GM18867 (cell line): ENCODE measurements around the gene MAMDC2.
A peak's percentile ranks its signal among the peaks of the same experiment; 100 is the strongest.

ENCODE experiments used
- ATAC-seq: cut with Tn5 transposase; IDR thresholded peaks from one replicate; pipeline ENCODE4 v1.9.1; 2021; ENCODE audit warnings: mild to moderate bottlenecking, moderate library complexity; ENCODE audit not compliant: unreplicated experiment

The MAMDC2 gene

DNA sequence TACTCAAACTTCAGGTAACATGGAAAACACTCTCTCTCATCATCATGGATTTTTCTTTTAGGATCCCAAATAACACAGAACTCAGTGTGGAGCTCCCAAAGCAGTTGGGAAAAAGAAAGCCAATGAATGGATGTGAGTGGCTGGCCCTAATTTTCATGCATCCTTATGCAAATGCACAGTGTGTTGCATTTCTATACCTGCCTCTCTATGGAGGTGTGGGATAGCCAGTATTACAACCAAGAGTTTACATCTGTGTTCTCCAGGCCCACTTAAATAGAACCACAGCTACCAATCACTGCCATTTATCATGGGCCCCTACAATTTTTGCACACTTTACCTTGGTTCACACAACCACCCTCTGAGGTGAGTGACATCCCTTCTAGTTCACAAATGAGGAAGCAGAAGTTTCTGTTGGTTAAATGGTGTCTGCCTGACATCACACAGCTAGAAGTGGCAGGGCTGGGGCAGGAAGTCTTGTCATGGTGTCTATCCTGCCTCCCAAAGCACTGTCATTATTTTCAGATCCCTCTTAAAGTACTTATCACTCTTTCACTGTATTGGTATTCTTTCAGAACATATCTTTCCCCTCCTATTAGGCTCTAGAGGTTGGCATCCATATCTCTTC lies 17.3 kb downstream of the MAMDC2 start:
- peak; percentile 100 for ATAC-seq

DNA sequence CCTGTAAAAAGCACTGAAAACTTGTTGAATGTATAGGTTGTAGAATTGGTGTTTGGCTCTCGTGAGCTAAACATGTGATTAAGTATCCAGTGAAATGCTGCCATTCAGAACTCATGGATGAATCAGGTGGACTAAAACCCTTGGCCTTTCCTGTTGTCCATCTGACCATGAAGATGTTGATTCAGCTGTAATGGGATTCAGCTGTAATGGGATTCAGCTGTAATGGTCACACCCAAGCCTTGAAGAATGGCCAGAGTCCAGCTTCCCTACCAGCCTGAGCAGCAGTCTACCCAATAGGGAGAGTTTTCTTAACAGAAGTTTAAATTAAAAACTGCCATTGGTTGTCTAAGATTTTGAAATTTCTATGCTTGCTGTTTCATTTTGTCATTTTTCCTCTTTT lies 18.1 kb downstream of the MAMDC2 start:
- ATAC-seq = no peak

DNA sequence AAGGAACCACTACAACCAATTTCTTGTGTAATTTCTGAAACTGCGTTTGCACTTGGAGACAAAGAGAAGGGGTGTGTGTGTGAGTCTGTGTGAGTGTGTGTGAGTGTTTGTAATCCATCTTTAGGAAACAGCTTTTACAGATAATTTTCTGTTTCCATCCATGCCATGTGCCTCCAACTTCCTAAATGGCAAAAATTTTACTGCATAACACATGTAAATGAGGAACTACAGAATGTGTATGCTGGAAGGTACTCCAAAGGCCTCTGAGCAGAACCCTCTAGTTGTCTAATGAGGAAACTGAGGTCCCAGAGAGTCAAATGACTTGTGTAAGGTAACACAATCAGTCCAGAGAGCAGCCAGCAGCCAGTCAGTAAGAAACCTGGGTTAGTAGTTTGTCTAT lies 20.8 kb downstream of the MAMDC2 start:
- no peak for ATAC-seq

DNA sequence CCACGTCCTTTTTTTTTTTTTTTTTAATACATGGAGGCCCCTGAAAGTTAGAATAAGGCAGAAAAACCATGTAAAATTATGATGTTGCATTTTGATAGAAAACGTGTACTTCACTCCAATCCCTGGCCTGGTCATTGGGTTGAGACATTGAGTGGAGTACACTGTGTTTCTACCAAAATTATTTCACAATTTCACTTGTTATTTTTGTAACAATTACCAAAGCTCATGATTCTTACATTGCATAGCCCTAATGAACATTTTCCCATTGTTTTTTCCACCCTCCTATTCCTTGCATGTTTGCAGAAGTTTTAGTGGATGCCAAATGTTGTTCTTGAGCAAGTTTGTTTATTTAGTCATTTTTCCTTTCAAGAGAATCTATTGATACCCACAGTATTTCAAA lies 21.9 kb downstream of the MAMDC2 start:
- no peak for ATAC-seq

DNA sequence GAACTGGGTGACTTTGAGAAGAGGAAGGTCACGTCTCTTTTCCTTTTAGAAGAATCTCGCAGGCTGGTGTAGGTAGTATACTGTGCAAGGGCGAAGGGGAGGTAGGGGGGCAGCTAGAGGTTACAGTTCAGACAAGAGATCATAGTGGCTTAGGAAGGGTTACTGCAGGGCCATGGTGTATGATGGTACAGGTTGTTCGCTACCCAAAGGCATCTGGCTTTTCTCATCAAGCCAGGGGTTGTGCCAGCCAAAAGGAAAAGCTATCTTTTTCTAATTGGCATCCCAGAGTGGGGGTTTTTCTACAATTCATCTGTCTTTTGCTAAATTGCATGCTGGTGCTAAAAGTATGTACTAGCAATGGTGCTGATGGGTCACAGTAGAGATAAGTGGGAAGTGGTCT lies 22.8 kb downstream of the MAMDC2 start:
- ATAC-seq = no peak

- no peak for ATAC-seq
Measured at GRCh38 chr9:70066874-70067273, 23.2 kb downstream of the MAMDC2 start.

DNA sequence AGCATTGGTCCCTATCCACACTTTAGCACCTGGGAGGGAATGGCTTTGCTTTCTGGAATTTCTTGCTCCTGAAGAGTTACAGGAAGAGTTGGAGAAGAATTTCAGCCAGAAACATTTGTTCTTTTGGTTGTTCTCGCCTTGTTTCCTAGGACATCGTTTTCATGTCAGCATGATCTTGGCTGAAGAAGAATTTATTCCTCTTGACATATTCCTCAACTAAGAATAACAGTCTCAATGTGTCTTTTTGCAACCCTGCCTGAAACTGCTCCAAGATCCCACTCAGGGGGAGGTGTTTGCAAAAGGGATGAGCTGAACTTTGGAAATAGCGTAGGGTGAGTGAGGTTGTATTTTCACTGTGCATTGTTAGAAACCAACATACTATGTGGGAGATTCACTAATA lies 26.1 kb downstream of the MAMDC2 start:
- no peak for ATAC-seq

DNA sequence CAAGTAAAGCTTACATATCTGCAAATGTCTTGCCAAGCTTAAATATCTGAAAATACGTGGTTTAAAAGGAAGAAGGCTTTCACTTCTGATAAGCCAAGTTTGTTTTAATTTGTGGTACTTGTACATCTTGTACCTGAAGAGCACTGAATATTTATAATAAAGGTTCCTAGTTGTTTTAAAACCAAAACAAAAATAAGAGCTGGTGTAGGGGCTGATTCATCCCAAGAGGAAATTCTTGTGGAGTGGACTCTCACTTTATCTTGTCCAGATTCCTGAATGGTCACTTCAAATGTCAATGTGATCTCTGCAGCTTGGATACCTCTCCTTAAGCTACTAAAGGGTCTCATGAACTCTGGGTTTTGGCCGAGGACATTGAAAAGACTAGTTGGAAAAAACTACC lies 29.5 kb downstream of the MAMDC2 start:
- ATAC-seq = no peak

GRCh38 chr9:70073756-70074155 lies 30.1 kb downstream of the MAMDC2 start:
- no peak for ATAC-seq

DNA sequence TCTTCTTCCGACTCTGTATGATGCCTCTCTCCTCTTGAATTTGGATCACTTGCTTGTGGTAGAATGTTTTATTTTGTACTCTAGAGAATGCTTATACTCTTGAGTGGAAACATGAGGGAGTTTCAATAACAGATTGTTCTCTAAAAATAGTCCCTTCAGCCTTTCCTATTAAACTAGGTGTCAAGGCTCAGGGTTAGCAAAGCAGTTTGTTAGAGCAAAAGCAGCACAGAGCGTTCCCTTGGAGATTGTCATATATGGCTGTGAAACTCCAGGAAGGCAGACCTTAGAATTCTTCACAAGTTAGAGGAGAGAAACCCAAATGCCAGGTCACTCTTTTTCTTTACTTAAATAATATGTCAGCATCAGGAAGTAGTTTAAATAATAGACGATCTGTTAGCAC lies 33.0 kb downstream of the MAMDC2 start:
- no peak for ATAC-seq

GRCh38 chr9:70079417-70080037 lies 35.9 kb downstream of the MAMDC2 start:
- ATAC-seq = no peak

DNA sequence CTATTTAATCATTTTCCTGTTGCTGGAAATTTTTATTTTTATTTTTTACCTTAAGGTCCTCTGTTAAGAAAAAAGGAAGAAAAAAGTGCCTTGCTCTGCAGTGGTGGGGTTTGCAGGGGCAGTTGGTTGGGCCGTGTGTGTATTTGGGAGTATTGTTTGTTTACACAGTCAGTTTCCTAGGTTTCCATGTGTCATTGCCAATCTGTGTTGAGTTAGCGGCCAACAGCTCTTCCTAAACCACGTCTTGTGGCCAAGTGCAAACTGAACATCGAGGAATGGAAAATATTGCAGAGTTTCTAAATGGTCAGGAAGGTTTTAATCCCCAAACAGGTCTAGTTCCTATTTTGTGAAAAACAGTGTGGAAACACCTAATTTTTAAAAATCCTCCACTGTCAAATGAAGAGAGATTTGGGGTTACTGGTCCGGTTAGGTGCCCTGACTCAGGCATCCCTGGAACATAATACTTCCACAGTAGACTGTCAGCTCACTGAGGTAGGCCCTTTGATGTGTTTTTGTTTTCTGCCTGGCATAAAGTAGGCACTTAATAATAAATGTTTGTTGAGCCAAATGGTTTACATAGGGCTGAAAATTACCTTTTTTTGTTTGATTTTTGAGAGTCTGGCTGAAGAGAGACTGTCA lies 37.0 kb downstream of the MAMDC2 start:
- no peak for ATAC-seq

DNA sequence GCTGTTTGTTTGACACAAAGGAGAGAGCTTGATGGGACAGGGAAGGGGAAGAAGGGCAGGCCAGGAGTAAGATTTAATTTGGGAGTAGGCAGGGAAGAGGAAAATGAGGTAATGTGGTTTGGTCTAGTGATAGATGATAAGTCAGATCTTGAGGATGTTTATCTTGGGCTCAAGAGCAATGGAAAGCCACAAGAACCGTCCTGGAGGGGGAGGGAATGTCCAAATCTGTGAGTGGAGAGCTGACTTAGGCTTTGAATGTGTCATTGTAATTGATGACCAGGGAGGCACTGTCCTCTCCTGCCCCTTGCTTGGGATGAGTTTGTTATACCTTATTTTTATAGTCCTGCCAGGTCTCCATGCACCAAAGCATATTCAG lies 37.5 kb downstream of the MAMDC2 start:
- ATAC-seq = no peak

- no peak for ATAC-seq
Measured at GRCh38 chr9:70083429-70083828, 39.8 kb downstream of the MAMDC2 start.

DNA sequence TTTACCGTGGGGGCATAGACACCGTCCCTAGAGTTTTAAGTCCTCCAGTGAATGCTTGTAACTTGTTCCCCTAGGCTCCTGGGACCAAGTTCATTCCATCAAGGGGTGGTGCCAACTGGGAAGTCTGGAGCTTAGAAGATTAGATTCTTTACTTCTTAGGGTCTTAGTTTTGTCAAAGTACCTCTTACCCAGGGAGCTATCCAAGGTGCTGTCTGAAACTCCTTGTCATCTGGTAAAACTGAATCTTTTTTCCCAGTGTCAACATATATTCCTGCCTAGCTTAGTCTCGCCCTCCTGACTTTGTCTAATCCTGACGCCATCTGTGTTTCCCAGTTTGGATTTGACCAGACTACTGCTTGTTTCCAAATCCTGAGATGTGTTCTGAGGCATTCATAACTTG lies 41.6 kb downstream of the MAMDC2 start:
- no peak for ATAC-seq

- no peak for ATAC-seq
Measured at GRCh38 chr9:70091103-70091502, 47.5 kb downstream of the MAMDC2 start.

- ATAC-seq = no peak
Measured at GRCh38 chr9:70091572-70091971, 47.9 kb downstream of the MAMDC2 start.

DNA sequence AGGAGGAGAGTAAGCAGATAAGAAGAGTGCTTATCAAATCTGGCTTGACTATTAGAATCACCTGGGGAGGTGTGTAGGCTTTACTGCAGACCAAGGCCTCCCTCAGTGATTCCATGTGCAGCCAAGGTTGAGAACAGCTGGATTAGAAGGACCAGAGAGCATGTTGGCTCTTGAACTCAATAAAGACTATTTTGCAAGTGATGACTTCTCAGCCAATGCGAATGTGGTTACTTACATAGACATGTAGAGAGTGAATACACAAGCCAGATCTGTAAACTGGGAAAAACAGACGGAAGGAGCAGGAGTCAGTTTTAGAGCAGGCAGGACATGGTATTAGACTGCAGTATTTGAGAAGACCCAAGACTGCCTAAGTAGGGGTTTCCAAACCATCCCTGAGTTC lies 48.5 kb downstream of the MAMDC2 start:
- no peak for ATAC-seq

GRCh38 chr9:70093095-70093494 lies 49.4 kb downstream of the MAMDC2 start:
- no peak for ATAC-seq

- no peak for ATAC-seq
Measured at GRCh38 chr9:70093944-70094343, 50.3 kb downstream of the MAMDC2 start.

DNA sequence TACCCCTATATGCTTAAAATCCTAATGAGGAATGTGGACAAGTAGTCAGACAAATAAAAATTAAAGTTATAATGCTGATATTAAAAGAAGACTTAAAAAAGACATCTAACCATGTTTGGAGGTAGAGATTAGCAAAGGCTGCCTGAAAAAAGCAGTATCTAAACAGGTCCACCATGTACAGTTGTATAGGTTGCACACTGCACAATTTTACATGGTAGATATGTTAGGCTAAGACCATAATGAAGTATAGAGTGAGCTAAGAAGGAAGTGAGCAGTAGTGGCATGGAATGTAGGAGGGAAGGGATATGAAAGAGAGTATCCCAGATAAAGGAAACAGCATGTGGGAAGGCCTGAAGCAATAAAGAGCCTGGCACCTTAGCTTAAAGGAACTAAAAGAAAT lies 51.1 kb downstream of the MAMDC2 start:
- no peak for ATAC-seq

GRCh38 chr9:70097187-70097586 lies 53.5 kb downstream of the MAMDC2 start:
- ATAC-seq = no peak

DNA sequence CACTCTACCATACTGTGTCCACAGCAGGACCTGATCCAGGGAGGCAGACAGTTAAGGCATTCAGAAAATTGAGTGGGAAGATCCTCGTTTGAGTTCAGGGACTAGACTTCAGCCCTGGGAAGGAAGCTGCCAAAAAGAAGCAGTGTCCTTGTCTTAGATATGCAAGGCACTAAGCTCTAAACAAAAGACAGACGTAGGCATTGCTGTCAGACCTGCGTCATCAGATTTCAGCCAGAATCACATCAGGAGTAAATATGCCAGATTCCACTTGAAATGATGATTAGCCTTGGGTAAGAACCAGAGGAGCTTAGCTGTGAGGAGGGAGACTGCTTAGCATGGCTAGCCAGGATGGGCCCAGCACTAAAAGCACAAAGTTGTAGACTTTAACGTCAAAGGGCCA lies 56.7 kb downstream of the MAMDC2 start:
- no peak for ATAC-seq
